ENCODE data around the gene IGSF10. TPM values are rescaled to one million over a fixed set of nuclear protein-coding genes. Genes with fewer than 3 reads are reported as not detected.

IGSF10 gene
- total and polyA plus RNA-seq, 7 experiments from 2014 or later: 2.8 TPM; not detected in 6

GRCh38 chr3:151434151-151434890 is 26.5 kb downstream of the IGSF10 start:
- Histone ChIP-seq H3K9me3 (ENCODE audit: control insufficient read depth in 2 of 3, low read length in 3 of 3) (no peaks in the 10 kb centered on the region), H3K27ac (ENCODE audit: low read depth, low read length) (no peak overlapping the region), H3K27me3 (ENCODE audit: control insufficient read depth in 2 of 2, insufficient read depth in 2 of 2, low read length in 2 of 2) (no peaks in the 10 kb centered on the region), H3K36me3 (ENCODE audit: control insufficient read depth in 2 of 3, insufficient read depth in 3 of 3, low read length in 3 of 3) (no peaks in the 10 kb centered on the region), H3K4me3 (ENCODE audit: low read length) (no peak overlapping the region), H3K4me1 (ENCODE audit: control insufficient read depth in 2 of 2, insufficient read depth in 2 of 2, low read length in 2 of 2) (no peaks in the 10 kb centered on the region)
- POLR2A ChIA-PET: no interaction called here
- intact Hi-C loops (cut with micrococcal nuclease): no loop called here
- peaks cover 0 to 7% (median 0%) of the 10 kb centered on the region in 11 donors for H3K9me3 Mint-ChIP-seq
- CTCF ChIA-PET: no interaction called here
- H3K27ac Mint-ChIP-seq: no peak overlapping the region
- no peak overlapping the region for H3K4me3 Mint-ChIP-seq
- ATAC-seq (no peak), DNase-seq (no peak)
- peaks cover 0 to 4% (median 0%) of the 10 kb centered on the region in 5 donors for H3K36me3 Mint-ChIP-seq
- H3K27me3 Mint-ChIP-seq: peaks cover 0 to 10% (median 5%) of the 10 kb centered on the region in 5 donors
- no peaks in the 10 kb centered on the region for H3K4me1 Mint-ChIP-seq

GRCh38 chr3:151432616-151433372 is 28.1 kb downstream of the IGSF10 start:
- CTCF ChIA-PET: no interaction called here
- Mint-ChIP-seq H3K27ac (no peak overlapping the region), H3K4me3 (no peak overlapping the region), H3K9me3 (peaks cover 0 to 10% (median 0%) of the 10 kb centered on the region in 11 donors), H3K4me1 (no peaks in the 10 kb centered on the region), H3K36me3 (peaks cover 0 to 4% (median 0%) of the 10 kb centered on the region in 5 donors), H3K27me3 (peaks cover 0 to 10% (median 4%) of the 10 kb centered on the region in 5 donors)
- no peak for ATAC-seq
- intact Hi-C loops (cut with micrococcal nuclease): no loop called here
- Histone ChIP-seq H3K27me3 (ENCODE audit: control insufficient read depth in 2 of 2, insufficient read depth in 2 of 2, low read length in 2 of 2) (no peaks in the 10 kb centered on the region), H3K36me3 (ENCODE audit: control insufficient read depth in 2 of 3, insufficient read depth in 3 of 3, low read length in 3 of 3) (no peaks in the 10 kb centered on the region), H3K4me1 (ENCODE audit: control insufficient read depth in 2 of 2, insufficient read depth in 2 of 2, low read length in 2 of 2) (no peaks in the 10 kb centered on the region), H3K27ac (ENCODE audit: low read depth, low read length) (no peak overlapping the region), H3K9me3 (ENCODE audit: control insufficient read depth in 2 of 3, low read length in 3 of 3) (no peaks in the 10 kb centered on the region), H3K4me3 (ENCODE audit: low read length) (no peak overlapping the region)
- no peak for DNase-seq
- POLR2A ChIA-PET: no interaction called here

- H3K36me3 ChIP-seq (ENCODE audit: control insufficient read depth in 2 of 3, insufficient read depth in 3 of 3, low read length in 3 of 3): no peaks in the 10 kb centered on the region
- Mint-ChIP-seq H3K4me1 (no peaks in the 10 kb centered on the region), H3K4me3 (no peak overlapping the region), H3K27me3 (peaks cover 0 to 6% (median 4%) of the 10 kb centered on the region in 5 donors), H3K36me3 (peaks cover 0 to 4% (median 0%) of the 10 kb centered on the region in 5 donors), H3K9me3 (peaks cover 0 to 10% (median 0%) of the 10 kb centered on the region in 11 donors), H3K27ac (no peak overlapping the region)
- no peaks in the 10 kb centered on the region for H3K4me1 ChIP-seq (ENCODE audit: control insufficient read depth in 2 of 2, insufficient read depth in 2 of 2, low read length in 2 of 2)
- DNase-seq (no peak), ATAC-seq (peak; percentile 20)
- H3K27ac ChIP-seq (ENCODE audit: low read depth, low read length): no peak overlapping the region
- intact Hi-C loops (cut with micrococcal nuclease): no loop called here
- H3K4me3 ChIP-seq (ENCODE audit: low read length): no peak overlapping the region
- H3K9me3 ChIP-seq (ENCODE audit: control insufficient read depth in 2 of 3, low read length in 3 of 3): no peaks in the 10 kb centered on the region
- H3K27me3 ChIP-seq (ENCODE audit: control insufficient read depth in 2 of 2, insufficient read depth in 2 of 2, low read length in 2 of 2): no peaks in the 10 kb centered on the region
- ChIA-PET CTCF (no interaction called here), POLR2A (no interaction called here)
Measured at GRCh38 chr3:151431940-151432339, 28.9 kb downstream of the IGSF10 start.

GRCh38 chr3:151430821-151431484 is 29.9 kb downstream of the IGSF10 start:
- Mint-ChIP-seq H3K36me3 (peaks cover 0 to 4% (median 0%) of the 10 kb centered on the region in 5 donors), H3K4me1 (no peaks in the 10 kb centered on the region), H3K9me3 (peaks cover 0 to 10% (median 0%) of the 10 kb centered on the region in 11 donors), H3K27ac (no peak overlapping the region), H3K4me3 (no peak overlapping the region), H3K27me3 (peaks cover 0 to 6% (median 4%) of the 10 kb centered on the region in 5 donors)
- H3K36me3 ChIP-seq (ENCODE audit: control insufficient read depth in 2 of 3, insufficient read depth in 3 of 3, low read length in 3 of 3): no peaks in the 10 kb centered on the region
- no peak overlapping the region for H3K4me3 ChIP-seq (ENCODE audit: low read length)
- POLR2A ChIA-PET: no interaction called here
- ATAC-seq: no peak
- no peaks in the 10 kb centered on the region for H3K27me3 ChIP-seq (ENCODE audit: control insufficient read depth in 2 of 2, insufficient read depth in 2 of 2, low read length in 2 of 2)
- H3K4me1 ChIP-seq (ENCODE audit: control insufficient read depth in 2 of 2, insufficient read depth in 2 of 2, low read length in 2 of 2): no peaks in the 10 kb centered on the region
- no peak for DNase-seq
- no peaks in the 10 kb centered on the region for H3K9me3 ChIP-seq (ENCODE audit: control insufficient read depth in 2 of 3, low read length in 3 of 3)
- no peak overlapping the region for H3K27ac ChIP-seq (ENCODE audit: low read depth, low read length)
- intact Hi-C loops (cut with micrococcal nuclease): no loop called here
- CTCF ChIA-PET: no interaction called here

- H3K36me3 Mint-ChIP-seq: peaks cover 0 to 4% (median 0%) of the 10 kb centered on the region in 5 donors
- H3K4me3 Mint-ChIP-seq: no peak overlapping the region
- Histone ChIP-seq H3K27me3 (ENCODE audit: control insufficient read depth in 2 of 2, insufficient read depth in 2 of 2, low read length in 2 of 2) (no peaks in the 10 kb centered on the region), H3K9me3 (ENCODE audit: control insufficient read depth in 2 of 3, low read length in 3 of 3) (no peaks in the 10 kb centered on the region), H3K27ac (ENCODE audit: low read depth, low read length) (no peak overlapping the region), H3K36me3 (ENCODE audit: control insufficient read depth in 2 of 3, insufficient read depth in 3 of 3, low read length in 3 of 3) (no peaks in the 10 kb centered on the region), H3K4me3 (ENCODE audit: low read length) (no peak overlapping the region), H3K4me1 (ENCODE audit: control insufficient read depth in 2 of 2, insufficient read depth in 2 of 2, low read length in 2 of 2) (no peaks in the 10 kb centered on the region)
- no peak for ATAC-seq
- H3K9me3 Mint-ChIP-seq: peaks cover 0 to 10% (median 0%) of the 10 kb centered on the region in 11 donors
- H3K27ac Mint-ChIP-seq: no peak overlapping the region
- peaks cover 4 to 9% (median 4%) of the 10 kb centered on the region in 5 donors for H3K27me3 Mint-ChIP-seq
- no peak for DNase-seq
- ChIA-PET POLR2A (no interaction called here), CTCF (no interaction called here)
- H3K4me1 Mint-ChIP-seq: no peaks in the 10 kb centered on the region
- intact Hi-C loops (cut with micrococcal nuclease): no loop called here
Measured at GRCh38 chr3:151428386-151428785, 32.5 kb downstream of the IGSF10 start.

GRCh38 chr3:151426341-151426657 is 34.6 kb downstream of the IGSF10 start:
- Histone ChIP-seq H3K9me3 (ENCODE audit: control insufficient read depth in 2 of 3, low read length in 3 of 3) (no peaks in the 10 kb centered on the region), H3K27me3 (ENCODE audit: control insufficient read depth in 2 of 2, insufficient read depth in 2 of 2, low read length in 2 of 2) (no peaks in the 10 kb centered on the region), H3K27ac (ENCODE audit: low read depth, low read length) (no peak overlapping the region), H3K4me3 (ENCODE audit: low read length) (no peak overlapping the region), H3K4me1 (ENCODE audit: control insufficient read depth in 2 of 2, insufficient read depth in 2 of 2, low read length in 2 of 2) (no peaks in the 10 kb centered on the region), H3K36me3 (ENCODE audit: control insufficient read depth in 2 of 3, insufficient read depth in 3 of 3, low read length in 3 of 3) (no peaks in the 10 kb centered on the region)
- Mint-ChIP-seq H3K4me1 (peaks cover 0 to 2% (median 0%) of the 10 kb centered on the region in 7 donors), H3K36me3 (peaks cover 0 to 4% (median 0%) of the 10 kb centered on the region in 5 donors), H3K9me3 (peaks cover 0 to 10% (median 0%) of the 10 kb centered on the region in 11 donors), H3K4me3 (no peak overlapping the region), H3K27ac (no peak overlapping the region), H3K27me3 (peaks cover 4 to 9% (median 4%) of the 10 kb centered on the region in 5 donors)
- ChIA-PET CTCF (no interaction called here), POLR2A (no interaction called here)
- DNase-seq: no peak
- intact Hi-C loops (cut with micrococcal nuclease): no loop called here
- ATAC-seq: peak; percentile 27
